Fibroblast of the conjunctiva (primary cell): ENCODE measurements around the gene CLUH.
"Not testable (repeated sequence)": the region's sequence is repeated elsewhere in the genome, so short reads cannot be mapped to it uniquely, and the experiment has no call there.

Source experiments
- DNase-seq: peaks from one replicate; pipeline ENCODE4 v3.0.0-alpha.2; 2010; ENCODE audit warnings: low read depth

The CLUH gene

GRCh38 chr17:2701161-2701995 is 10.2 kb downstream of the CLUH start:
- no peak for DNase-seq

GRCh38 chr17:2700491-2701141 is 10.9 kb downstream of the CLUH start:
- DNase-seq, result no peak

GRCh38 chr17:2700030-2700490 is 11.5 kb downstream of the CLUH start:
- no peak for DNase-seq

- DNase-seq, result not testable (repeated sequence)
Measured at GRCh38 chr17:2699216-2699805, 12.3 kb downstream of the CLUH start.

GRCh38 chr17:2697611-2698162 is 13.9 kb downstream of the CLUH start:
- DNase-seq, result no peak

GRCh38 chr17:2695961-2696760 is 15.4 kb downstream of the CLUH start:
- DNase-seq, result no peak

GRCh38 chr17:2695243-2695960 is 16.2 kb downstream of the CLUH start:
- no peak for DNase-seq

GRCh38 chr17:2694381-2695242 is 17.0 kb downstream of the CLUH start:
- DNase-seq, result no peak

GRCh38 chr17:2693561-2694380 is 17.8 kb downstream of the CLUH start:
- DNase-seq, result no peak

- DNase-seq, result no peak
Measured at GRCh38 chr17:2692781-2693135, 18.8 kb downstream of the CLUH start.

GRCh38 chr17:2691965-2692780 is 19.4 kb downstream of the CLUH start:
- DNase-seq, result no peak

GRCh38 chr17:2691069-2691871 is 20.3 kb downstream of the CLUH start:
- DNase-seq, result no peak

- DNase-seq, result no peak
Measured at GRCh38 chr17:2690165-2691068, 21.1 kb downstream of the CLUH start.

- no peak for DNase-seq
Measured at GRCh38 chr17:2689411-2690164, 22.0 kb downstream of the CLUH start.

- DNase-seq, result no peak
Measured at GRCh38 chr17:2688351-2689342, 22.9 kb downstream of the CLUH start.
